MG63 (cell line): Measurements from ENCODE around the gene PPEF1. TPM values are rescaled to one million over a fixed set of nuclear protein-coding genes. Genes with fewer than 3 reads are reported as not detected.
A peak's percentile ranks its signal among the peaks of the same experiment; 100 is the strongest.

Experiments
- DNase-seq: peaks from one replicate; pipeline ENCODE4 v3.0.0-alpha.2; 2020
- H3K27me3 ChIP-seq: fragments of 250-450 bp; sonication (Bioruptor Pico); 2 replicates; pipeline ENCODE4 v1.5.1; 2020; ENCODE audit warnings: mild to moderate bottlenecking, moderate library complexity
- H3K36me3 ChIP-seq: fragments of 250-450 bp; sonication (Bioruptor Pico); 2 replicates; pipeline ENCODE4 v1.5.1; 2020; ENCODE audit warnings: mild to moderate bottlenecking, moderate library complexity
- H3K4me3 ChIP-seq: fragments of 250-450 bp; sonication (Bioruptor Pico); 2 replicates; pipeline ENCODE4 v1.5.1; 2020; ENCODE audit warnings: mild to moderate bottlenecking, moderate library complexity
- H3K9me3 ChIP-seq: fragments of 250-450 bp; sonication (Bioruptor Pico); 2 replicates; pipeline ENCODE4 v1.5.1; 2020; ENCODE audit warnings: mild to moderate bottlenecking, moderate library complexity
- total RNA-seq: library from RNA; depleted of rRNA; stranded (reverse); fragments of >200 nt; shearing (Covaris generic); gene quantifications from 2 replicates; pipeline ENCODE4 v1.2.3, GENCODE V29; 2014; ENCODE audit warnings: low replicate concordance; rRNA removed

Gene PPEF1
- total RNA-seq, 1 experiment from 2014 or later: not detected

GRCh38 chrX:18855919-18856644 lies 148.6 kb downstream of the PPEF1 start:
- H3K4me3 ChIP-seq: no peak overlapping the region
- no peak for DNase-seq
- no peaks in the 10 kb centered on the region for H3K36me3 ChIP-seq
- no peaks in the 10 kb centered on the region for H3K9me3 ChIP-seq
- no peaks in the 10 kb centered on the region for H3K27me3 ChIP-seq

GRCh38 chrX:18856645-18856997 lies 149.2 kb downstream of the PPEF1 start:
- Histone ChIP-seq H3K9me3 (no peaks in the 10 kb centered on the region), H3K4me3 (no peak overlapping the region), H3K27me3 (no peaks in the 10 kb centered on the region), H3K36me3 (no peaks in the 10 kb centered on the region)
- no peak for DNase-seq

GRCh38 chrX:18861511-18861910 lies 154.1 kb downstream of the PPEF1 start:
- H3K27me3 ChIP-seq: no peaks in the 10 kb centered on the region
- no peaks in the 10 kb centered on the region for H3K9me3 ChIP-seq
- no peak for DNase-seq
- no peaks in the 10 kb centered on the region for H3K36me3 ChIP-seq
- no peak overlapping the region for H3K4me3 ChIP-seq

GRCh38 chrX:18864390-18864920 lies 157.0 kb downstream of the PPEF1 start:
- Histone ChIP-seq H3K36me3 (no peaks in the 10 kb centered on the region), H3K4me3 (no peak overlapping the region), H3K9me3 (no peaks in the 10 kb centered on the region), H3K27me3 (no peaks in the 10 kb centered on the region)
- DNase-seq: no peak

- no peak overlapping the region for H3K4me3 ChIP-seq
- H3K9me3 ChIP-seq: no peaks in the 10 kb centered on the region
- H3K27me3 ChIP-seq: no peaks in the 10 kb centered on the region
- H3K36me3 ChIP-seq: no peaks in the 10 kb centered on the region
- DNase-seq: no peak
Measured at GRCh38 chrX:18871161-18871890, 163.9 kb downstream of the PPEF1 start.

GRCh38 chrX:18871970-18872369 lies 164.5 kb downstream of the PPEF1 start:
- H3K27me3 ChIP-seq: no peaks in the 10 kb centered on the region
- no peak overlapping the region for H3K4me3 ChIP-seq
- H3K36me3 ChIP-seq: no peaks in the 10 kb centered on the region
- H3K9me3 ChIP-seq: no peaks in the 10 kb centered on the region
- no peak for DNase-seq

- no peak overlapping the region for H3K4me3 ChIP-seq
- H3K36me3 ChIP-seq: no peaks in the 10 kb centered on the region
- H3K27me3 ChIP-seq: no peaks in the 10 kb centered on the region
- DNase-seq: no peak
- H3K9me3 ChIP-seq: no peaks in the 10 kb centered on the region
Measured at GRCh38 chrX:18872621-18873020, 165.2 kb downstream of the PPEF1 start.

- Histone ChIP-seq H3K36me3 (no peaks in the 10 kb centered on the region), H3K4me3 (no peak overlapping the region), H3K27me3 (no peaks in the 10 kb centered on the region), H3K9me3 (no peaks in the 10 kb centered on the region)
- peak; percentile 16 for DNase-seq
Measured at GRCh38 chrX:18873189-18873791, 165.8 kb downstream of the PPEF1 start.

- H3K9me3 ChIP-seq: no peaks in the 10 kb centered on the region
- no peak for DNase-seq
- no peaks in the 10 kb centered on the region for H3K36me3 ChIP-seq
- H3K27me3 ChIP-seq: no peaks in the 10 kb centered on the region
- no peak overlapping the region for H3K4me3 ChIP-seq
Measured at GRCh38 chrX:18873836-18874235, 166.4 kb downstream of the PPEF1 start.

GRCh38 chrX:18874560-18875255 lies 167.3 kb downstream of the PPEF1 start:
- no peak for DNase-seq
- Histone ChIP-seq H3K36me3 (no peaks in the 10 kb centered on the region), H3K4me3 (no peak overlapping the region), H3K9me3 (no peaks in the 10 kb centered on the region), H3K27me3 (no peaks in the 10 kb centered on the region)

- Histone ChIP-seq H3K4me3 (no peak overlapping the region), H3K27me3 (no peaks in the 10 kb centered on the region), H3K9me3 (no peaks in the 10 kb centered on the region), H3K36me3 (no peaks in the 10 kb centered on the region)
- no peak for DNase-seq
Measured at GRCh38 chrX:18875256-18875878, 167.9 kb downstream of the PPEF1 start.

GRCh38 chrX:18877469-18877868 lies 170.0 kb downstream of the PPEF1 start:
- DNase-seq: no peak
- Histone ChIP-seq H3K9me3 (no peaks in the 10 kb centered on the region), H3K27me3 (no peaks in the 10 kb centered on the region), H3K4me3 (no peak overlapping the region), H3K36me3 (no peaks in the 10 kb centered on the region)

Other genes starting within 250 kb of the PPEF1 start
- not detected in 2 replicates for gene RS1, start 35.5 kb upstream of the PPEF1 start, total RNA-seq